HCT116 (cell line): ENCODE measurements around the gene TCAF2.
"Not testable (repeated sequence)": the region's sequence is repeated elsewhere in the genome, so short reads cannot be mapped to it uniquely, and the experiment has no call there.

Source experiments
- CEBPB ChIP-seq: IDR thresholded peaks from 2 replicates; pipeline ENCODE4 v1.6.1; 2012; ENCODE audit warnings: low read depth
- CTCF ChIP-seq, 3 experiments: fragments of 200-600 bp in 1 of 3; sonication (generic) in 1 of 3; IDR thresholded peaks in 2 of 3; conservative IDR thresholded peaks in 1 of 3; 2 replicates each; pipeline ENCODE4 v1.5.1; 2012 to 2017; ENCODE audit warnings: low read depth in 2 of 3, low read length in 2 of 3, antibody characterized with exemption in 1 of 3, borderline replicate concordance in 1 of 3, control low read depth in 1 of 3, mild to moderate bottlenecking in 1 of 3, mixed read lengths in 1 of 3, mixed run types in 1 of 3, moderate library complexity in 1 of 3; ENCODE audit not compliant: insufficient read depth in 1 of 3
- EZH2 ChIP-seq: fragments of 200-600 bp; sonication (generic); IDR thresholded peaks from 2 replicates; pipeline ENCODE4 v1.6.1; 2017; ENCODE audit warnings: antibody characterized with exemption, mixed run types
- EZH2phosphoT487 ChIP-seq: fragments of 200-600 bp; IDR thresholded peaks from 2 replicates; pipeline ENCODE4 v1.6.1; 2018; ENCODE audit warnings: antibody characterized with exemption, borderline replicate concordance
- MAX ChIP-seq: IDR thresholded peaks from 2 replicates; pipeline ENCODE4 v1.6.1; 2012
- POLR2A ChIP-seq: IDR thresholded peaks from 2 replicates; pipeline ENCODE4 v1.7.0; 2011; ENCODE audit warnings: borderline replicate concordance; ENCODE audit not compliant: insufficient read depth, insufficient read length; ENCODE audit errors: extremely low read depth
- POLR2AphosphoS5 ChIP-seq: IDR thresholded peaks from 2 replicates; pipeline ENCODE4 v1.6.1; 2011; ENCODE audit warnings: mild to moderate bottlenecking, low read depth, low read length, moderate library complexity

GRCh38 chr7:143650447-143650846 lies 29.7 kb downstream of the TCAF2 start:
- not testable (repeated sequence) for TF ChIP-seq EZH2phosphoT487; CTCF (IDR thresholded peaks at IDR 0.05 in 2 of 3, conservative IDR thresholded peaks at IDR 0.05 in 1 of 3; ENCODE audit: borderline replicate concordance in 1 of 3, insufficient read depth in 1 of 3, low read depth in 2 of 3, low read length in 2 of 3); POLR2A; EZH2; POLR2AphosphoS5; CEBPB; MAX
